HL-60 (cell line): ENCODE measurements around the gene GOLGA6C.

Source experiments
- CTCF ChIP-seq: IDR thresholded peaks from one replicate; pipeline ENCODE4 v1.5.1; 2011; ENCODE audit warnings: low read length, control low read depth, inconsistent platforms; ENCODE audit not compliant: insufficient read depth
- GABPA ChIP-seq: IDR thresholded peaks from 2 replicates; pipeline ENCODE4 v1.6.1; 2012; ENCODE audit warnings: low read depth
- POLR2AphosphoS5 ChIP-seq: IDR thresholded peaks from 2 replicates; pipeline ENCODE4 v1.6.1; 2012; ENCODE audit warnings: low read depth
- REST ChIP-seq: IDR thresholded peaks from 2 replicates; pipeline ENCODE4 v1.6.1; 2012; ENCODE audit warnings: low read depth; ENCODE audit not compliant: insufficient replicate concordance
- SPI1 ChIP-seq: IDR thresholded peaks from 2 replicates; pipeline ENCODE4 v1.6.1; 2012; ENCODE audit warnings: low read depth, mild to moderate bottlenecking, borderline replicate concordance

GRCh38 chr15:75229191-75230015 lies 28.7 kb upstream of the GOLGA6C start:
- TF ChIP-seq POLR2AphosphoS5, result no peak
- TF ChIP-seq CTCF, result no peak
- TF ChIP-seq REST, result no peak
- no peak for TF ChIP-seq SPI1
- TF ChIP-seq GABPA, result no peak
